Lower leg skin (tissue), 3 donors: ENCODE measurements around the gene NTRK2.

ENCODE experiments used
- POLR2A ChIP-seq, 2 donors: fragments of 450-650 bp; IDR thresholded peaks; one replicate each; pipeline ENCODE4 v1.6.1; 2016 to 2017; ENCODE audit warnings: antibody characterized with exemption in 2 of 2, mild to moderate bottlenecking in 1 of 2, moderate library complexity in 1 of 2
- TF ChIP-seq, protein P1 (sequence below), 3 donors: fragments of 450-650 bp; IDR thresholded peaks; one replicate each; pipeline ENCODE4 v1.5.1; 2016; ENCODE audit warnings: antibody characterized with exemption in 3 of 3, mild to moderate bottlenecking in 3 of 3, moderate library complexity in 2 of 3

DNA sequence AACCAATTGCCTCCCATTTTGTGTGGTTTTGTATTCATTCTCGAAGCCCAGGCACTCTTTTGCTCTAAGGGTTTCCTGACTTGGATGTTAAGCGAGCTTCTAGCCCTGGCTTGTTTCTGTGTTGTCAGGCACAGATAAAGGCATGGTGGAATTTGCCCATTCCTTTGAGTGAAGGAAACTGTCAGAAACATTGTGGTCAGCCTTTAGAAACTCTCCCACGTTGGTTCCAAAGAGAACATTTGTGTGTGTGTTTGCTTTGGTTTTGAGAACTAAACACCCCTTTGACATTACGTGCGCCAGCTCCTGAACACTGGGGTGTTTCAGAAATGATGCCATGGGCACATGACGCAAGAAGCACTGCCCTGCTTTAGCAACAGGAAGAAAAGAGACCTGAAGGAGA is 320.9 kb downstream of the NTRK2 start:
- TF ChIP-seq, protein P1, sequence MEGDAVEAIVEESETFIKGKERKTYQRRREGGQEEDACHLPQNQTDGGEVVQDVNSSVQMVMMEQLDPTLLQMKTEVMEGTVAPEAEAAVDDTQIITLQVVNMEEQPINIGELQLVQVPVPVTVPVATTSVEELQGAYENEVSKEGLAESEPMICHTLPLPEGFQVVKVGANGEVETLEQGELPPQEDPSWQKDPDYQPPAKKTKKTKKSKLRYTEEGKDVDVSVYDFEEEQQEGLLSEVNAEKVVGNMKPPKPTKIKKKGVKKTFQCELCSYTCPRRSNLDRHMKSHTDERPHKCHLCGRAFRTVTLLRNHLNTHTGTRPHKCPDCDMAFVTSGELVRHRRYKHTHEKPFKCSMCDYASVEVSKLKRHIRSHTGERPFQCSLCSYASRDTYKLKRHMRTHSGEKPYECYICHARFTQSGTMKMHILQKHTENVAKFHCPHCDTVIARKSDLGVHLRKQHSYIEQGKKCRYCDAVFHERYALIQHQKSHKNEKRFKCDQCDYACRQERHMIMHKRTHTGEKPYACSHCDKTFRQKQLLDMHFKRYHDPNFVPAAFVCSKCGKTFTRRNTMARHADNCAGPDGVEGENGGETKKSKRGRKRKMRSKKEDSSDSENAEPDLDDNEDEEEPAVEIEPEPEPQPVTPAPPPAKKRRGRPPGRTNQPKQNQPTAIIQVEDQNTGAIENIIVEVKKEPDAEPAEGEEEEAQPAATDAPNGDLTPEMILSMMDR (IDR thresholded peaks at IDR 0.05), result no peak
- no peak for TF ChIP-seq POLR2A (IDR thresholded peaks at IDR 0.05)
